HG02938 (cell line): ENCODE measurements around the gene PDE2A.

Source experiments
- ATAC-seq: cut with Tn5 transposase; IDR thresholded peaks from one replicate; pipeline ENCODE4 v1.9.1; 2021; ENCODE audit warnings: mild to moderate bottlenecking, moderate library complexity; ENCODE audit not compliant: unreplicated experiment

PDE2A gene

DNA sequence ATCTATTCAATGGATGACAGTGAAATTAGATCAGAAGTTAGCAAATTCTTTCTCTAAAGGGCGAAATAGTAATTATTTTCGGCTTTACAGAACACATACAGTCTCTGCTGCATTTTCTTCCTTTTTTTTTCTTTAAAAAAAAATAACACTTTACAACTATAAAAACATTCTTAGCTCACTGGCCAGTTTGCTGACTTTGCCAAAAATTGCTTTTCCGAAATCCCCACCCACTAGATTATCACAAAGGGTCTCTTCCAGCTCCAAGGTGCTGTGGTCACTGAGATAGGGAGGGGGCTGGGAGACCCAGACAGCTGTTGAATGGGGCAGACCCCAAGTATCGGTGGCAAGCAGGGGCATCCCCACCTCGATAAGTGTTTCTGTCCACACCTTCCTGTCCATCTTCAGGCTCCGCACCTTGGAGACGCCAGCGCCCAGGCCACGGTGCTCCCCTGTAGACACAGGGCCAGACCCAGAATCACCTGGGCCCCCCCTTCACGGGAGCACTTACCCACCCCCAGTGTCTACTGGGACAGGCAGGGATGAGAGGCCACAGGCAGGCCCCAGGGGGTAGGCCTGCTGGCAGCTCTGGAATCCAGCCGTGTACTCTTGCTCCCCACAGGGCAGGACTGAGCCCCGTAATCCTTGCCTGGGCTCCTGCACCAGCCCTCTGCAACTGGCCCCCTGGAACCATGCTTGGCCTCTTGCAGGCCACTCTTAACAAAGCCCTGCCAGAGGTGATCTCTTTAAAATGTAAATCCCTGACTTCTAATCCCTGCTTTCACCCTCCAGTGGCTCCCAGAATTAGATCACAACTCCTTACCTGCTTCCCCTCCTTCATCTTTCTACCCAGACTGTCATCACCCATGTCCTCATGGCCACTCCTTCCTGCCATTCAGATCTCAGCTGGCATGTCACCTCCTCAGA, 31.5 kb upstream of the PDE2A start:
- ATAC-seq, result no peak

DNA sequence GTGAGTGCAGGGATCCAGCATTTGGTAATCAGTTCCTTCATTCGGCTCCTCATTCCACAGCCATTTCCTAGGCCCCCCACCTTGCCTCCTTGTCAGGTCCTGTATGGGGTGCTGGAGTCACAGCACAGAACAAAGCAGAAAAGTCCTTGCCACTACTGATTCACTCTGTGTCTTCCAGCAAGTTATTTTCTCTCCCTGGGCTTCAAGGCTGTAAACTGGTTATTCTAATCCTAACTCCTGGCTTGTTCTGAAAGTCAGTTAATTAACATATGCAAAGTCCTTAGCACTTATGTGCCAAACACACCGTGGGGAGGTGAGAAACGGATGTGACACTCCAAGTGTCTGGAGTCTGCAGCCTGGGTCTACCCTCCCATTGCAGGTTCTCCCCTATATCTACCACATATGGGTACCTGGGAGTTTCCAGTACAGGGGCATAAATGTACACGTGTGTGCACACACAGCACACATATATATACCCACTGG, 30.6 kb upstream of the PDE2A start:
- no peak for ATAC-seq

DNA sequence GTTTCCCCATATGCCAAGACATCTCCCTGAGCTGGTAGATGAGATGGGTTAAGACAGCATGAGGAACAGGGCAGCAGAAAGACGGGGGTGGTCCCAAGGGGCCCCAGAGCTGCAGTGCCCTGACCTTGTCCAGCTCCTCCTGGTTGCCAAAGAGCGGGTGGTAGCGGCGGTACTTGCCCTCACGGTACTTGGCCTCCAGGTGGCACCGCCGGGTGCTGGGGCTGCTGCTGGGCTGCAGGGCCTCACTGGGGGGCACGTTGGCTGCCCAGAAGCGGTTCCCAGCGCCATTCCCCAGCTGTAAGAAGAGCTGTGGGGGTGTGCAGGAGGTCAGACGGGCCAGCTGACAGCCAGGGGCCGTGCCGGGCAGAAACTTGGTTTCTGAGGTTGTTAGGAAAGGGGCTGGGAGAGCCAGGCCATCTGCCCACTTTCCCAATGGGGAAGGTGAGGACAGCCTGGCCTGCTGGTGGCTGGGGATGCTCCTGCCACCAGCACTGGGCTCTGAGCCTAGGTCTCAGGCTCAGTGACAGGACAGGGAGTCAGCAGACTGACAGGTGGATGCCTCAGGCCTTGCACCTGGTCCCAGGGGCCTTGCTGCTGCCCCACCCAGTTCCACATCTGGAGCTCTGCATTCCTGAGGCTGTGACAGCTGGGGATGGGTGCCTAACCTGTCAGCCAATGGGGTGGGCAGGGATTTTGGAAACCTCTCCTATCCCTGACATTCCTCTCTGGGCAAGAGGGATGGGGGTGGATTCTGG, 30.0 kb upstream of the PDE2A start:
- no peak for ATAC-seq

DNA sequence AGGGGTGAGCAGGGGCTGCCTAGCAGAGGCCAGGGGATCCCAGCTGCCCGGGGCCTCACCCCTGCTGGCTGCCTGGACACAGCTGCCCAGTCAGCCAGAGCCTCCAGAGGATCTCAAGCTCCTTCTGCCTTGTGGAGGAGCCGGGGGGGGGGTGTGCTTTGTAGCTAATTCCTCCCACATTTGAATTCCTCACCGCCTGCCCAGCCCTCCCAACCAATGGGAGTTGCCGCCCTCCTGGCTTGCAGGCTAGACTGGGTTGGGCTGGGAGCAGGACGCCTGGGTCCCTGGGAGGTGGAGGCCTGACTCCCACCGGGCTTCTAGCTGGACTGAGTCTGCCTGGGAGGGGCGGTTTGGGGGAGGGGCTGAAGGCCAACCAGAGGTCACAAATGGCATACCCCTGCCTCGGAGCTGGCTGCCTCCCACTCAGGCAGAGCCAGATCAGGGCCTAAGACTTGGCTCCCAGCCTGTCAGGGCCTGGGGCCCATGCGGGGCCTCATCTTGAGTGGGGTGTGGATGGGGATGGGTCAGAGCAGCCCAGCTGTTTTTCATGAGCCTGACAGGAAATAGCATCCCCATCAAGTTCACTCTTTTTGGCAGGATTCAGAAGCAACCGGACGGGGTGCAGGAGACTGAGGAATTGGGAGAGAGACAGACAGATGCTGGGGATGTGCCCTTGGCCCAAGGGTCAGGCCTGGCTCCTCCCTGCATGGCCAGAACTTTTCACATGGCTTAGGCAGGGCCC, 29.2 kb upstream of the PDE2A start:
- ATAC-seq, result no peak

DNA sequence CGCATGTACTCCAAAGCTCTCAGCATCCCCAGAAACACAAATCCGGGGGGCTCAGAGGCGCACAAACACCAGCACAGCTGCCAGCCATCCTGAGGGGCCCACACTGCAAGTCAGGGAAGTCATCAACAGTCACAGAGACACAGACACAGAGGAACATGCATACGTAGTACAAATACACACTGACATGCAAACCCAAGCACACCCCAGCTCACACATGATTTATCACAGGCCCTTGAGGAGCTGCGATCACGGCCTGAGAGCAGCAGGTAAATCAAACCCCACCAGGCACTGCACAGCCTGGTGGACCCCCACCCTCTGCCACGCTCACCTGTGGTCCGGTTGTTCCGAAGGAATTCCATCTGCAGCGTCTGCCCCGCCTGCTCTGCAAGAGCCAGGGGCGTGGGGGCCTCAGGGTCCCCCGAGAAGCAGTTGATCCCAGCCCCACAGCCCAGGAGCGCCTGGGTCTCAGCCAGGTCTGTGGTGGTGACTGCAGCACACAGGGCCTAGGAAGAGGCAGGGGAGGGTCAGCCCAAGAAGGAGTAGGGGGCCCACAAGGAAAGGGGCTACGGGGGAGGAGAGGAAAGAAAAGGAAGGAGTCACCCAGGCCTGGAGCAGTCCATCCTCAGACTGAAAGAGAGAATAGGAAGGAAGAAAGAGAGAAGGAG, 28.5 kb upstream of the PDE2A start:
- ATAC-seq, result no peak

DNA sequence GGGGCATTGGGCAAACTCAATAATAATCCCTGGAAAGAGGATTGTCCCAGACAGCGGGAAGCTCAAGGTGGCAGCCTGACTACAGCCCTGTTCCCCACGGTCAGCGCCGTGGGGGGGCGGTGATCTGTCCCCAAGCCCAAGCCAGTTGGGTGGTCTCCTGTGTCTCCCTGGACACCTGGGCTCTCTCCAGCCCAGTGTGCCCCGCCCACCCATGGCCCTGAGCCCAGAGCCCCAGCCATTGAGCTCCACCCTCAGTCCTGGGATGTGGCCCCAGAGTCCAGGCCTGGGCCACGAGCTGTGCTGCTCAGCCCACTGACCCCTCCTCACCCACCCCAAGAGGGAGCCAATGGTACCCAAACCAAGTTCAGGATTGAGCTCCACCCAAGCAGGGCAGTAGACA, 27.9 kb upstream of the PDE2A start:
- no peak for ATAC-seq

DNA sequence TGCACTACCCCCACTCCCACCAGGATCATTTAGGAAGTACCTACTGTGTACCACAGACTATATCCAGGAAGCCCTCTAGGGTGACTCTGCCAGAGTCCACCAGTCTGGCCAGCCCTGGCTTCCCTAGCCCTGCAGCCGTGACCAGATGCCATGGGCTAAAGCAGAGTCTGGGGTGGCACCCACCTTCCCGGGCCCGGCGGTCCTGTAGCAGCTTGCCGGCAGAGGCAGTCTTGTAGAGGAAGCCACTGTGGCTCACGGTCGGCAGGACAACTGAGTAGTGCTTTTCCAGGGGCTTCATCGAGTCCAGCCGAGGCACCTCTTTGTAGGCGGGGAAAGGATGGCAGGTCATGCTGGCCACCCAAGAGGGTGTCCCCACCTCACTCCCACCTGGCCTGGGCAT, 27.2 kb upstream of the PDE2A start:
- no peak for ATAC-seq

DNA sequence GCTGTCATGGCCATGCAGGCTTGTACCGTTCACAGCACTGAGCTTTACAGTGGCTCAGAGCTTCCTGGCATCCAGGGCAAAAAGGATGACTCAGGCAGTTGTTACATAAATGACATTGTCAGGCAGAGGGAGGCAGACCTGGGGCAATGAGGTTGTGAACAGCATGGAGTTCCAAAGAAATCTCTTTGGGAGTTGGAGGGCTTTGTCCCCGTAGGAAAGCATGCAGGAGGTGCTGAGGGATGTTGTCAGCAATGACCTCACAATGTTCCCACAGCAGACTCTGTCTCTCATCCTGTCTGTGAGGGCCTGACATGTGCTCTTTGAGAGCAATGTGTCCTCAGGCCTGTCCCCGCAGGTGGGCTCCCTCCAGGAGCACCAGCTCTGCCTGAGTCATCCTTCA, 25.9 kb upstream of the PDE2A start:
- ATAC-seq, result no peak

DNA sequence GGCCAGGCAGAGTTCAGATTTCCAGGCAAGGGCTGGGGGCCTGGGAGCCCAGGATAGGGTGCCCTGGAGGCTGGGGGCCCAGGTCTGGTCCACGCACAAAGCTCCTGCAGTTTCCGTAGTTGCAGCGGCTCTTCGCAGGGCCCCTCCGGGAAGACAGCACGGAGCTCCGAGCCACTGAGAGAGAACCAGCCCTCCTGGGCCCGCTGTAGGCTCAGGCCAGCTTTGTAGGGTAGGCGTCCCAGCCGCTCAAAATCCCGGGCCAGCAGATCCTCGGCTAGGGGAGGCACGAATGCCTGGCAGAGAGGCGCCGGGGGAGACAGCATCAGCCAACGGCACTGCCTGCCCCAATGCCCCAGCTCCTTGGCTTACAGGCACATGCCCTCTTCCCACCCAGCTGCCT, 23.6 kb upstream of the PDE2A start:
- no peak for ATAC-seq

DNA sequence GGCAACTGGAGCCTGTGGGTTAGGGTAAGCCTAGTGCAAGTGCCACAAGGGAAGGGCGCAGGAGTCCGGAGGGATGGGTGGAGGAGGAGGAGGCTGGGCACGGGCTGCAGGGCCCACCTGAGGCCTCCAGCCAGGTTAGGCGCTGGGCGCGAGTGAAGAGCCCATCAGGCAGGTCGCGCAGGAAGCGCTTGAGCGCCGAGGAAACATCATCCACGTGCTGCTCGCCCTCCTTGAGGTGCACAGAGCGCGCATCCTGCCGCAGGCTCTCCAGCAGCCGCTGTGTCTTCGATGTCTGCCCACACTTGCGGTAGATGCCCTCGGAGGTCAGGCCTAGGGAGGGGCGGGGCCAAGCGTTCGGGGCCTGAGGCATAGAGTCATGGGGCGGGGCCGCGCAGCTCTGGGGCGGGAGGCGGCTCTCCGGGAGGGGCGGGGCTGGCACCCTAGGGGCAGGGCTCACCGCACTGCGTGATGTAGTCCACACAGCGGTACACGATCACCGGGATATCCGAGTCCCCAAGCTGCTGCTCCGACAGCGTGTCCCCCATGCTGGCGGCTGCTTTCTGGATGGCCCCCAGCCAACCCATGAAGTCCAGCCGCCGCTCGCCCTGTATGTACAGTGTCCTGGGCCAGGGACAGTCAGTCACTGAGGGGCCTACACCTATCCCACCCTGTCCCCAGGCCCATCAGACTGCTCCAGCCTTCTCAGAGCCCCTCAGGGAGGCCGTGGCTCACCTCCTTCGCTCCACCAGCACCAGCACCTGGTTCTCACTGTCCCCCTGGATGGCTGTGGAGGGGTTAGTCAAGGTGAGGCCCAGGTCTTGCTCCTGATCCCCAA, 22.9 kb upstream of the PDE2A start:
- no peak for ATAC-seq

DNA sequence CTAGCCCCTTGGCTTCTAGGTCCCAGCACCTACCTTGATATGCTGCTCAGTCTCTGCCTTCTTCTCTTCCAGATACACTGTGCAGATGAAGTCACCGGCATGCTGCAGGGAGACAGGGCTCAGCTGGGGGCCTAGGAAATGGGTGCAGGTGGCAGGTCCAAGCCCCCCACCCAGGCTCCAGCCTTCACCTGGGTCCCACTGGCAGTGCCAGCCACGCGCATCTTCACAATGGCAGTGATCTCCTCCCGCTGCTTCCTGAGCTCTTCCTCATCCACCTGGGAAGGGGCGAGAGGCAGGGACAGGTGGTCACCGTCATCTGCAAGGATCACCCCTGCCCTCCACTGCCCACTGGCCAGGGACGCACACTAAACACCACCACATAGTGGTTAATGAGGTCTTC, 21.1 kb upstream of the PDE2A start:
- ATAC-seq, result no peak

DNA sequence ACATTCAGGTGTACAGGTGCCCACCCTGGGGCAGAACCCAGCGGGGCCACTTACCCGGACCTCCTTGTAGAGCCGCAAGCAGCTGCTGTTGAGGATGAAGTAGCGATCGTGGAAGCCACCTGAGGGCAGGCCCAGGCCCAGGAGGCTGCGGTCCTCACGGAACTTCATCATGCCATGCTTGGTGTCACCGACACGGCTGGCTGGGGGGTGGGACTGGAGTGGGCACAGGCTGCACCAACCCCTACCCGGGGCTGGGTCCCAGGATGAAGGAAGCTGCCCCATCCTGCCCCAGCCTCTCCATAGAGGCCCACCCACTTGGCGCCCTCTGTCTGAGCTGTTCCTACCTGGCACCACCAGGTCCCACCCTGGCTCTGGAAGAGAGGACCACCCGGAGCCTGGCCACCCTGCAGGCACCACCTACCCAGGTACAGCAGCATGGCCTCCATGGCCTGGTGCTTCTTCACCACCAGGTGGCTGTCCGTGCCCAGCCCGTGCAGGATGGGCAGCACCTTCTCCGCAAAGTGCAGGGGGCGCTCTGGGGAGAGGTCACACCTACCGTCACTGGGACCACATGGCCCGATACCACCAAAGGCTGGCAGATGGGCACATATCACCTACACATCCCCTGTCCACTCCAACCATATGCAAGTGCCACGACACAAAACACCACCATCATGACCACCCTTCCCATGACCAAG, 19.2 kb upstream of the PDE2A start:
- ATAC-seq, result no peak

DNA sequence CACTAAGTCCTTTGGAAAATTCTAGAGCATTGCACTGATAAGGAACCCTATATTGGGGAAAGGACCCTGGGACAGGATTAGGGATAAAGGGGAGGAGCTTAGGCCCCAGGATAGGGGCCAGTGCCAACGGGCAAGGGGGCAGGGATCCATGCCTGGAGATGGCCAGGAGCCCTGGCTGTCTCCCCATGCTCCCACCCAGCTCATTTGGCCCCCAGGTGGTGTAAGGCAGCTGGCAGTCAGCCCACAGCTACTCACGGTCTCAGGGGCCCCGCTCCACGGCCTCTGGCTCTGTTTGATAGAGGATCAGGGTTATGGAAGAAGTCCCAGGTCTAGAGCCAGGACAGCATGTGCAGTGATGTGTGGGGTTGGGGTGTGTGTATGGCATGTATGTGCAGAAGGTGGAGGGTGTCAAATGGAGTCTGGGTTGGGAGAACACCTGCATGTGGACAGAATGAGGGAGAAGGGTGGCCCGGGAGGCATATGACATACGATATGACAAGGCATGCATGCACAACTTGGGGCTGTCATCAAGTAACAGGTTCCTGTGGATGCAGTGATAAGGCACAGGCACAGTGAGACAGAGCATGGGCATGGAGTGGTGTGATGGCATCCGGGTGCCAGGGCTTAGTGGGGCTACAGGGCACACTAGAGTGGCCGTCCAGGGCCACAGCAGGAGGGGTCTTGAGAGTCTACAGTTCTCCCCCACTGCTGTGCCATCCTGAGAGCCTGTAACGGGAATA, 18.4 kb upstream of the PDE2A start:
- no peak for ATAC-seq

DNA sequence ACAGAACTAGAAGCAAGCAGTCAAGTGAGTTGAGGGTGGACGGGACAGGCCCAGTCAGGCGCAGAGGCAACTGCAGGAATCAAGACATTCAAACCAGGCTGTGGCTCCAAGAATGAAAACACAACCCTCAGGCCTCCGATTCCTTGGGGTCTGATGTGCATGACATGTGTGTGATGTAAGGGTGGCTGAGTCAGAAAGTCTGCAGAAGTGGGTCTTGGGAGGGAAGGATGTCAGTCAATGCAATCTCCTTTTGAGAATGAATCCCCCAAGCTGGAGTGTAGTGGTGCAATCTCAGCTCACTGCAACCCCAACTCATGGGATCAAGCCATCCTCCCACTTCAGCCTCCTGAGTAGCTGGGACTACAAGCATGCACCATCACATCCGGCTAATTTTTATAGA, 15.9 kb upstream of the PDE2A start:
- ATAC-seq, result no peak

DNA sequence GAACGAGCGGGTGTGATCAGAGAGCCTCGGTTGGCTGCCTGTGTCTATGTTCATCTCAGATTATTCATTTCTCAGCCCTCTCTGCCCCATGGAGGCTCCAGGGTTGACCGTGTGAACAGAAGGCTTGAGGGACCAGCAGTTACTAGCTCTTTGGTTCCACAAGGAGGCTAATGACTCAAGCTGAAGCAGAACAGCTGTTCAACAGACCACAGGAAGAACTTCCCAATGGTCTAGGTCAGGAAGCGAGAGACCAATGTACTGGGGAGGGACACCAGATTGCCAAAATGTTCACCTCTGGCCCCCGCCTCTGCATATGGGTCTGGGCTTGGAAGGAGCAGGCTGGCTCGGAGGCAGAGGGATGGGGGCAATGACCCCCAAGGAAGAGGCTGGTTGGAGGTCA, 14.7 kb upstream of the PDE2A start:
- no peak for ATAC-seq

DNA sequence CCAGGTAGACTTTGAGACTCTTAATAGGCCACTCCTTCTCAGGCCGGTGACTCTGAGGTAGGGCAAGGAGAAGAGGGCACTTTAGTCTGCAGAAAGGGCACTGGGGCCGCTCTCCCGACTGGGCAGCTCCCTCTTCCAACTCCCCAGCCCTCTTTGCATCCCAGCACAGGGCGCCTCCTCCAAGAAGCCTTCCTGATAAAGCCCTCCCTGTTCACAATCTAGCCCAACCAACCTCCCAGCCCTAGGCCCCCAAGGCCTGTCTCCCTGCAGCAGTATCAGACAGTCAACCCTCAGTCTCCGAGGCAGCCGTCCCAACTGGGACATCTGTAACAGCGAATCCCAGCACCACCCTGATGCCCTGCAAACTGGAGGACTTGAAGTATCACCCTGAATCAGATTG, 14.3 kb upstream of the PDE2A start:
- no peak for ATAC-seq

DNA sequence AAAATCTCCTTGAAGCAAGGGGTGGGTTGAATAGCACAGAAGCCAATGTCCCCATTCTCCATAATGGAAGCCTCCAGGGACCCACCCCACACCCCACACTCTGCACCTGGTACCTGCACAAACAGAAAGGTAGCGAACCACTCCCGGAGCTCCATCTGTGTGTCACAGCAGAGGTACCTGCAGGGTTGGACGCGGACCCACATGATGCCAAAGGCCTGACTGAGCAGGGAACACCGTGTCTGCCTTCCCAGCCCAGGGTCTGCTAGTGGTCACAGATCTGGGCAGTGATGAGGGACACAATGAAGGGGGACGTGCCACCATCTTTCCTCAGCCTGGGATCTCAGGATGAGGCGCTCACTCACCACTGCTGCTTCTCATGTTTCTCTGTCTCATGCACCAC, 13.1 kb upstream of the PDE2A start:
- no peak for ATAC-seq

DNA sequence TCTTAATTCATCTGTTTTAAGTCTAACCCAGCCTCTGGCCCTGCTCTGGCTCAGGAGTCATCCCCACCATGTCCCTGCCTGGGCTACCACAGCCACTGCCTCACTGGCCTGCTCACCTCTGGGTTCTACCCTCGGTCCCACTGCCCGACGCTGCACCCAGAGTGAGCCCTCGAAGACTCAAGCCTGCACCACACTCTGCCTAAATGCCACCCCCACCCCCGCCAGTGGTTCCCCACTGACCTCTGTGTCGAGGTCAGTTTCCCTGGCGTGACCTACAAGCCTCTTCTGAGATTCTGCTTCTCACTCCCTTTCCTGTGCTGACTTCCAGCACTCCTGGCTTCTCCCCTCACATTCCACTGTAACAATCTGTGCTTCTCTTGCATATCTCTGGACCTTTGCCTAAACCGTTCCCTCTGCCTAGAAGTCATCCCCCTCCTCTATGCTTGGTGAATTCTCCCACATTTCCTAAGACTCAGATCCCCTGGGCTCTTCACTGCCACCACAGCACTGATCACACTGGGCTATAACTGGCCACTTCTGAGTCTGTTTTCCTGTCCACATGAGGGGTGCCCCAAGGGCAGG, 12.5 kb upstream of the PDE2A start:
- no peak for ATAC-seq
